HG02840 (cell line): ENCODE measurements around the gene STAB2.
A peak's percentile ranks its signal among the peaks of the same experiment; 100 is the strongest.

ENCODE experiments used
- ATAC-seq: cut with Tn5 transposase; IDR thresholded peaks from one replicate; pipeline ENCODE4 v1.9.1; 2021; ENCODE audit warnings: mild to moderate bottlenecking, moderate library complexity, moderate number of reproducible peaks; ENCODE audit not compliant: unreplicated experiment, low FRiP score

STAB2 gene

GRCh38 chr12:103586791-103587370 is at the start of gene STAB2:
Gene STAB2, plus strand, starts transcription at chr12:103587273. Its CDS starts 204 bp downstream, at chr12:103587477.
- no peak for ATAC-seq

GRCh38 chr12:103538397-103538796 is 48.7 kb upstream of the STAB2 start:
- ATAC-seq, result no peak

GRCh38 chr12:103540319-103540718 is 46.8 kb upstream of the STAB2 start:
- no peak for ATAC-seq

- ATAC-seq, result no peak
Observed at GRCh38 chr12:103542078-103542477, 45.0 kb upstream of the STAB2 start.

- ATAC-seq, result no peak
Observed at GRCh38 chr12:103546959-103547358, 40.1 kb upstream of the STAB2 start.

GRCh38 chr12:103547376-103547775 is 39.7 kb upstream of the STAB2 start:
- no peak for ATAC-seq

- no peak for ATAC-seq
Observed at GRCh38 chr12:103547929-103548328, 39.1 kb upstream of the STAB2 start.

- peak; percentile 58 for ATAC-seq
Observed at GRCh38 chr12:103548622-103549601, 38.2 kb upstream of the STAB2 start.

GRCh38 chr12:103556890-103557627 is 30.0 kb upstream of the STAB2 start:
- no peak for ATAC-seq

- no peak for ATAC-seq
Observed at GRCh38 chr12:103557628-103558010, 29.5 kb upstream of the STAB2 start.

- no peak for ATAC-seq
Observed at GRCh38 chr12:103558879-103559278, 28.2 kb upstream of the STAB2 start.

GRCh38 chr12:103560604-103561101 is 26.4 kb upstream of the STAB2 start:
- no peak for ATAC-seq

GRCh38 chr12:103561174-103561573 is 25.9 kb upstream of the STAB2 start:
- no peak for ATAC-seq

- no peak for ATAC-seq
Observed at GRCh38 chr12:103566398-103566797, 20.7 kb upstream of the STAB2 start.

- no peak for ATAC-seq
Observed at GRCh38 chr12:103569278-103569677, 17.8 kb upstream of the STAB2 start.

- no peak for ATAC-seq
Observed at GRCh38 chr12:103571286-103571685, 15.8 kb upstream of the STAB2 start.

GRCh38 chr12:103572312-103573045 is 14.6 kb upstream of the STAB2 start:
- no peak for ATAC-seq

- ATAC-seq, result no peak
Observed at GRCh38 chr12:103573185-103573584, 13.9 kb upstream of the STAB2 start.

GRCh38 chr12:103578926-103579325 is 8.1 kb upstream of the STAB2 start:
- no peak for ATAC-seq

GRCh38 chr12:103580026-103580425 is 7.0 kb upstream of the STAB2 start:
- ATAC-seq, result no peak
